OCI-LY3 (cell line): ENCODE data around the gene ESRP2.

Experiments used
- H2AFZ ChIP-seq: fragments of 200-600, 300-600 bp; shearing (Covaris generic); 2 replicates; pipeline ENCODE4 v1.6.0; 2014; ENCODE audit warnings: antibody characterized with exemption, low read depth, low read length
- H3K27ac ChIP-seq: fragments of 200-600, 300-600 bp; sonication (generic); 2 replicates; pipeline ENCODE4 v1.5.1; 2014; ENCODE audit warnings: mild to moderate bottlenecking, low read length, moderate library complexity, mixed read lengths
- H3K27me3 ChIP-seq: fragments of 200-600, 300-600 bp; sonication (generic); 2 replicates; pipeline ENCODE4 v1.6.1; 2014; ENCODE audit warnings: low read depth, low read length, mixed read lengths
- H3K36me3 ChIP-seq: fragments of 200-600, 300-600 bp; sonication (generic); replicated peaks from 2 replicates; pipeline ENCODE3; 2014; ENCODE audit warnings: low read depth, low read length, mixed read lengths
- H3K4me1 ChIP-seq: fragments of 300-600, 200-600 bp; sonication (generic); 2 replicates; pipeline ENCODE4 v1.6.1; 2014; ENCODE audit warnings: low read length, mixed read lengths
- H3K4me2 ChIP-seq: fragments of 200-600, 300-600 bp; sonication (generic); 2 replicates; pipeline ENCODE4 v1.6.1; 2014; ENCODE audit warnings: low read length, mixed read lengths
- H3K4me3 ChIP-seq: fragments of 300-600, 200-600 bp; sonication (generic); 2 replicates; pipeline ENCODE4 v1.5.1; 2014; ENCODE audit warnings: antibody characterized with exemption, mild to moderate bottlenecking, low read length, moderate library complexity
- H3K79me2 ChIP-seq: fragments of 300-600, 200-600 bp; shearing (Covaris generic); 2 replicates; pipeline ENCODE4 v1.6.1; 2014; ENCODE audit warnings: mild to moderate bottlenecking, low read length, mixed read lengths
- H3K9ac ChIP-seq: fragments of 300-600, 200-600 bp; shearing (Covaris generic); 2 replicates; pipeline ENCODE4 v1.6.0; 2014; ENCODE audit warnings: mild to moderate bottlenecking, low read length, moderate library complexity
- H3K9me3 ChIP-seq: fragments of 200-600, 300-600 bp; shearing (Covaris generic); 2 replicates; pipeline ENCODE4 v1.6.1; 2014; ENCODE audit warnings: low read length, mixed read lengths; ENCODE audit not compliant: insufficient read depth
- H4K20me1 ChIP-seq: fragments of 200-600, 300-600 bp; sonication (generic); 2 replicates; pipeline ENCODE4 v1.6.1; 2016; ENCODE audit warnings: low read length, mixed read lengths; ENCODE audit not compliant: insufficient read depth
- CTCF ChIP-seq: fragments of 200-600, 300-600 bp; sonication (generic); IDR thresholded peaks from 2 replicates; pipeline ENCODE4 v1.5.1; 2014; ENCODE audit warnings: antibody characterized with exemption, low read length, low read depth
- EZH2phosphoT487 ChIP-seq: fragments of 200-600 bp; shearing (Covaris generic); IDR thresholded peaks from 2 replicates; pipeline ENCODE4 v1.6.1; 2018; ENCODE audit warnings: antibody characterized with exemption, mixed run types, low read depth

ESRP2 gene

DNA sequence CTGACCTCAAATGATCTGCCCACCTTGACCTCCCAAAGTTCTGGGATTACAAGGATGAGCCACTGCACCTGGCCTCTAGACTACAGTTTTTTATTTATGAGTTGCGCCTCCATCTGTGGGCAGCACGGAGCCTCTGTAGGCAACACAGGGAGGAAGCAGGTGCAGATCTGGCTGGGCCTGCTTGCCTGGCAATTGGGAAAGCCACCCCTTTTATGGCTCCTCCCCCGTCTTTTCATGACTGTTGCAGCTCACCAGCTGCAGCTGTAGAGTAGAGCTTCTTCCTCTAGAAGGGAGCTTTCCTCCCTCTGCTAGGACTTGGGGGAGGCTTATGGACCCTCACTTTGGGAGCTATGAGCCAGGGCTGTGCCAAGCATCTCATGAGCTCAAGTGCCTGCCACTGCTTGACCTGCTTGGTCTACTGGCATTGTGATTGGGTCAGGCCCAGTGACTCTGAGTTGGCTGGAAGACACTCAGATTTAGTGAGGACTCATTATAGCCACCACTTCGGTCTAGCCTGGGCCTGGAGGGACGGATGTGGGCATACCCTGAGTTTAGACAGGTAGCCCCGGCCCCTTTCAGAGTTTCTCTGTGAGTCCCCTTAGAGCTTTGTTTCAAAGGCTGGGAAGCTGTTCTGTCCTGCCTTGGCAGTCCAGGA lies 21.5 kb upstream of the ESRP2 start:
- no peak overlapping the region for H3K27ac ChIP-seq
- H3K79me2 ChIP-seq = no peaks in the 10 kb centered on the region
- TF ChIP-seq CTCF (no peak), EZH2phosphoT487 (no peak)
- no peak overlapping the region for H3K4me2 ChIP-seq
- no peaks in the 10 kb centered on the region for H3K4me1 ChIP-seq
- no peaks in the 10 kb centered on the region for H4K20me1 ChIP-seq
- no peaks in the 10 kb centered on the region for H3K27me3 ChIP-seq
- no peaks in the 10 kb centered on the region for H3K36me3 ChIP-seq
- H3K4me3 ChIP-seq = no peak overlapping the region
- H2AFZ ChIP-seq = no peak overlapping the region
- no peak overlapping the region for H3K9ac ChIP-seq
- H3K9me3 ChIP-seq = no peaks in the 10 kb centered on the region

- Histone ChIP-seq H3K4me3 (no peak overlapping the region), H2AFZ (no peak overlapping the region), H3K9me3 (no peaks in the 10 kb centered on the region), H3K27ac (no peak overlapping the region), H3K9ac (no peak overlapping the region), H3K36me3 (no peaks in the 10 kb centered on the region), H3K4me2 (no peak overlapping the region), H3K4me1 (no peaks in the 10 kb centered on the region), H3K27me3 (no peaks in the 10 kb centered on the region), H4K20me1 (no peaks in the 10 kb centered on the region), H3K79me2 (no peaks in the 10 kb centered on the region)
- no peak for TF ChIP-seq CTCF
- TF ChIP-seq EZH2phosphoT487 = no peak
These were observed 19.8 kb upstream of the ESRP2 start for GRCh38 chr16:68255712-68256111.

DNA sequence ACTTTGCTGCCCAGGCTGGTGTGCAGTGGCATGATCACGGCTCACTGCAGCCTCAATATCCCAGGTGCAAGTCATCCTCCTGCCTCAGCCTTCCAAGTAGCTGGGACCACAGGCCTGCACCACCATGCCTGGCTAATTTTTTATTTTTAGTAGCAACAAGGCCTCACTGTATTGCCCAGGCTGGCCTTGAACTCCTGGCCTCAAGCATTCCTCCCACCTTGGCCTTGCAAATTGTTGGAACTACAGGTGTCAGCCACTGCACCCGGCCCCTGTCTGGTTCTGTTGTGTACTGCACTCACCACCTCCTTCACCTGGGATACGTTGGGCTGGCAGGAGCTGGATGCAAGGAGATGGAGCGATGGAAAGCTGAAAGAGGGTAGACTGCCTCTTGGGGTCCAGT lies 17.8 kb upstream of the ESRP2 start:
- TF ChIP-seq EZH2phosphoT487 = no peak
- no peak for TF ChIP-seq CTCF
- Histone ChIP-seq H3K36me3 (no peaks in the 10 kb centered on the region), H2AFZ (no peak overlapping the region), H3K4me2 (no peak overlapping the region), H3K27me3 (no peaks in the 10 kb centered on the region), H3K27ac (no peak overlapping the region), H3K9me3 (no peaks in the 10 kb centered on the region), H3K79me2 (no peaks in the 10 kb centered on the region), H3K4me1 (no peaks in the 10 kb centered on the region), H4K20me1 (no peaks in the 10 kb centered on the region), H3K9ac (no peak overlapping the region), H3K4me3 (no peak overlapping the region)

GRCh38 chr16:68252383-68252782 lies 16.5 kb upstream of the ESRP2 start:
- H3K36me3 ChIP-seq = no peaks in the 10 kb centered on the region
- H3K4me2 ChIP-seq = no peak overlapping the region
- H3K27me3 ChIP-seq = no peaks in the 10 kb centered on the region
- H3K4me1 ChIP-seq = no peaks in the 10 kb centered on the region
- H3K9me3 ChIP-seq = no peaks in the 10 kb centered on the region
- TF ChIP-seq EZH2phosphoT487 (no peak), CTCF (no peak)
- H3K4me3 ChIP-seq = no peak overlapping the region
- H2AFZ ChIP-seq = no peak overlapping the region
- H3K9ac ChIP-seq = no peak overlapping the region
- no peaks in the 10 kb centered on the region for H3K79me2 ChIP-seq
- no peaks in the 10 kb centered on the region for H4K20me1 ChIP-seq
- H3K27ac ChIP-seq = no peak overlapping the region
